Mucosa of descending colon (tissue), 3 donors: Measurements from ENCODE around the gene TMEM247. TPM values are rescaled to one million over a fixed set of nuclear protein-coding genes. Genes with fewer than 3 reads are reported as not detected.

Source experiments
- ATAC-seq: fragments of 200-7000 bp; cut with Tn5 transposase; one replicate; pipeline ENCODE4 v1.9.1; 2020; ENCODE audit warnings: mild to moderate bottlenecking, moderate library complexity
- DNase-seq, 3 donors: peaks; one replicate each; pipeline ENCODE4 v3.0.0-alpha.2; 2020
- H3K36me3 ChIP-seq: fragments of 200-600 bp; one replicate; pipeline ENCODE4 v1.8.0; 2021; ENCODE audit warnings: low read depth, mild to moderate bottlenecking
- H3K4me1 ChIP-seq: fragments of 200-600 bp; one replicate; pipeline ENCODE4 v1.8.0; 2021; ENCODE audit warnings: low read depth, mild to moderate bottlenecking
- H3K4me3 ChIP-seq: fragments of 200-600 bp; one replicate; pipeline ENCODE4 v1.8.0; 2021; ENCODE audit warnings: mild to moderate bottlenecking
- H3K9me3 ChIP-seq: fragments of 200-600 bp; one replicate; pipeline ENCODE4 v1.8.0; 2021; ENCODE audit warnings: mild to moderate bottlenecking
- CTCF ChIP-seq: fragments of 200-600 bp; IDR thresholded peaks from one replicate; pipeline ENCODE4 v1.8.0; 2022; ENCODE audit warnings: antibody characterized with exemption, mild to moderate bottlenecking
- intact Hi-C, 2 donors: fragments of 100-400 bp; cut with DNase I in 1 of 2; cut with micrococcal nuclease in 1 of 2; formaldehyde crosslinking; loops; one replicate each; pipeline versions ENCODE4 v1.11.0 to v1.11.1; 2022; cut with DNase I, micrococcal nuclease
- total RNA-seq, 3 donors: library from RNA; stranded (reverse); fragmentation: NEBNext Ultra II Directional in 2 of 3; extraction: Animal tissue kit (Norgen Biotek cat#: 25700) in 2 of 3; gene quantifications; one replicate each; pipeline versions ENCODE4 v1.2.1 to v1.2.4, GENCODE V29; 2021 to 2023
- donor health status: DM: no; HTN: no; CAD: no; lungs with moderate emphysema.
- donor health status: DM: no; HTN: no; CAD: no.
- donor health status: DM: no; HTN: yes; CAD: no.

Gene TMEM247
- total RNA-seq, 3 donors from 2014 or later, result not detected

- TF ChIP-seq CTCF, result no peak
- no peaks in the 10 kb centered on the region for H3K4me1 ChIP-seq
- intact Hi-C loops, result no loop called here
- DNase-seq (no peak), ATAC-seq (no peak)
- H3K36me3 ChIP-seq, result no peaks in the 10 kb centered on the region
- H3K9me3 ChIP-seq, result no peaks in the 10 kb centered on the region
- H3K4me3 ChIP-seq, result no peak overlapping the region
Measured at GRCh38 chr2:46448111-46448510, 31.3 kb upstream of the TMEM247 start.

- ATAC-seq (no peak), DNase-seq (no peak)
- H3K36me3 ChIP-seq, result no peaks in the 10 kb centered on the region
- H3K4me3 ChIP-seq, result no peak overlapping the region
- intact Hi-C loops, result no loop called here
- TF ChIP-seq CTCF, result no peak
- no peaks in the 10 kb centered on the region for H3K4me1 ChIP-seq
- H3K9me3 ChIP-seq, result no peaks in the 10 kb centered on the region
Measured at GRCh38 chr2:46448641-46449040, 30.7 kb upstream of the TMEM247 start.

- no peaks in the 10 kb centered on the region for H3K4me1 ChIP-seq
- no peaks in the 10 kb centered on the region for H3K36me3 ChIP-seq
- no peak overlapping the region for H3K4me3 ChIP-seq
- no peaks in the 10 kb centered on the region for H3K9me3 ChIP-seq
- no peak for TF ChIP-seq CTCF
- ATAC-seq, result no peak
- intact Hi-C loops, result no loop called here
- no peak for DNase-seq
Measured at GRCh38 chr2:46449700-46450099, 29.7 kb upstream of the TMEM247 start.

GRCh38 chr2:46451131-46451711 lies 28.1 kb upstream of the TMEM247 start:
- Histone ChIP-seq H3K36me3 (no peaks in the 10 kb centered on the region), H3K9me3 (no peaks in the 10 kb centered on the region), H3K4me3 (no peak overlapping the region), H3K4me1 (no peaks in the 10 kb centered on the region)
- TF ChIP-seq CTCF, result no peak
- DNase-seq (no peak), ATAC-seq (no peak)
- intact Hi-C loops, result no loop called here

GRCh38 chr2:46456789-46457188 lies 22.6 kb upstream of the TMEM247 start:
- no peak for ATAC-seq
- Histone ChIP-seq H3K36me3 (no peaks in the 10 kb centered on the region), H3K4me3 (no peak overlapping the region), H3K4me1 (peaks cover 4% of the 10 kb centered on the region), H3K9me3 (no peaks in the 10 kb centered on the region)
- TF ChIP-seq CTCF, result no peak
- DNase-seq, result no peak
- intact Hi-C loops, result no loop called here
